GM23338 (cell line): ENCODE data around the gene TMPRSS6. TPM values are rescaled to one million over a fixed set of nuclear protein-coding genes. Genes with fewer than 3 reads are reported as not detected.

Source experiments
- ATAC-seq: fragments of 200-7000 bp; cut with Tn5 transposase; 3 replicates; pipeline ENCODE4 v1.9.1; 2020
- DNase-seq: peaks from one replicate; pipeline ENCODE4 v3.0.0-alpha.2; 2015; ENCODE audit warnings: low spot score
- H2AFZ ChIP-seq: fragments of 200-600 bp; sonication (generic); 2 replicates; pipeline ENCODE4 v1.8.0; 2016; ENCODE audit warnings: antibody characterized with exemption, mild to moderate bottlenecking, moderate library complexity
- H3F3A ChIP-seq: fragments of 200-600 bp; sonication (generic); replicated peaks from 2 replicates; pipeline ENCODE4 v1.8.0; 2017; ENCODE audit warnings: antibody characterized with exemption, mixed run types, low read depth
- H3K27ac ChIP-seq: fragments of 200-600 bp; sonication (generic); 2 replicates; pipeline ENCODE4 v1.6.1; 2016; ENCODE audit warnings: low read depth
- H3K27me3 ChIP-seq: fragments of 200-600 bp; sonication (generic); 2 replicates; pipeline ENCODE4 v1.8.0; 2016; ENCODE audit warnings: mild to moderate bottlenecking, mixed run types, moderate library complexity; ENCODE audit not compliant: insufficient read depth
- H3K36me3 ChIP-seq: fragments of 200-600 bp; sonication (generic); 2 replicates; pipeline ENCODE4 v1.8.0; 2016; ENCODE audit warnings: mild to moderate bottlenecking; ENCODE audit not compliant: insufficient read depth
- H3K4me1 ChIP-seq: fragments of 200-600 bp; sonication (generic); 2 replicates; pipeline ENCODE4 v1.8.0; 2016; ENCODE audit warnings: mild to moderate bottlenecking, moderate library complexity; ENCODE audit not compliant: insufficient read depth
- H3K4me2 ChIP-seq: fragments of 200-600 bp; sonication (generic); 2 replicates; pipeline ENCODE4 v1.7.1; 2017; ENCODE audit warnings: mixed run types
- H3K4me3 ChIP-seq: fragments of 200-600 bp; sonication (generic); 2 replicates; pipeline ENCODE4 v1.6.1; 2016; ENCODE audit warnings: mixed run types
- H3K79me2 ChIP-seq: fragments of 200-600 bp; sonication (generic); replicated peaks from 2 replicates; pipeline ENCODE4 v1.8.0; 2017; ENCODE audit warnings: mild to moderate bottlenecking; ENCODE audit not compliant: insufficient read depth
- H3K9me2 ChIP-seq: fragments of 200-600 bp; sonication (generic); 2 replicates; pipeline ENCODE4 v1.8.0; 2017; ENCODE audit not compliant: insufficient read depth
- H4K20me1 ChIP-seq: fragments of 200-600 bp; sonication (generic); replicated peaks from 2 replicates; pipeline ENCODE4 v1.8.0; 2017; ENCODE audit warnings: mild to moderate bottlenecking; ENCODE audit not compliant: insufficient read depth
- H3K27ac Mint-ChIP-seq: 2 replicates; pipeline ENCODE4 v1.8.0; 2020; ENCODE audit warnings: inconsistent platforms, mild to moderate bottlenecking, moderate library complexity, mixed read lengths
- H3K27me3 Mint-ChIP-seq: 3 replicates; pipeline ENCODE4 v1.8.0; 2022; ENCODE audit warnings: low read depth, mild to moderate bottlenecking, moderate library complexity, mixed read lengths, inconsistent platforms; ENCODE audit not compliant: insufficient read depth, poor library complexity
- H3K36me3 Mint-ChIP-seq: 3 replicates; pipeline ENCODE4 v1.8.0; 2021; ENCODE audit warnings: low read depth, mild to moderate bottlenecking, inconsistent platforms, moderate library complexity, mixed read lengths
- H3K4me1 Mint-ChIP-seq: 3 replicates; pipeline ENCODE4 v1.8.0; 2020; ENCODE audit warnings: mild to moderate bottlenecking, inconsistent platforms, mixed read lengths
- H3K4me3 Mint-ChIP-seq: 3 replicates; pipeline ENCODE4 v1.8.0; 2021; ENCODE audit warnings: moderate library complexity, mild to moderate bottlenecking, inconsistent platforms, mixed read lengths
- H3K9me3 Mint-ChIP-seq: 3 replicates; pipeline ENCODE4 v1.8.0; 2020; ENCODE audit warnings: moderate library complexity, mild to moderate bottlenecking, inconsistent platforms, mixed read lengths
- CREB1 ChIP-seq: fragments of 250-450 bp; sonication (Bioruptor Pico); IDR thresholded peaks from 2 replicates; pipeline ENCODE4 v1.5.0; 2020; ENCODE audit warnings: low read depth, mild to moderate bottlenecking, moderate library complexity
- CTCF ChIP-seq, 2 experiments: fragments of 200-600 bp in 1 of 2; sonication (generic) in 1 of 2; conservative IDR thresholded peaks; 2 replicates each; pipeline versions ENCODE4 v1.5.1 to v1.6.1; 2016 to 2017; ENCODE audit warnings: antibody characterized with exemption in 2 of 2, low read depth in 2 of 2, mild to moderate bottlenecking in 2 of 2, moderate library complexity in 1 of 2
- ETS1 ChIP-seq: IDR thresholded peaks from 2 replicates; pipeline ENCODE4 v1.6.1; 2016; ENCODE audit warnings: antibody characterized with exemption
- EZH2 ChIP-seq: fragments of 200-600 bp; sonication (generic); IDR thresholded peaks from one replicate; pipeline ENCODE4 v1.8.0; 2017; ENCODE audit warnings: antibody characterized with exemption, mild to moderate bottlenecking, low read depth; ENCODE audit not compliant: unreplicated experiment
- EZH2phosphoT487 ChIP-seq: fragments of 200-600 bp; sonication (generic); IDR thresholded peaks from one replicate; pipeline ENCODE4 v1.8.1; 2018; ENCODE audit warnings: antibody characterized with exemption; ENCODE audit not compliant: unreplicated experiment
- JUNB ChIP-seq: IDR thresholded peaks from one replicate; pipeline ENCODE4 v1.6.1; 2016; ENCODE audit warnings: antibody characterized with exemption; ENCODE audit not compliant: unreplicated experiment
- NANOG ChIP-seq: IDR thresholded peaks from 2 replicates; pipeline ENCODE4 v1.6.1; 2016; ENCODE audit warnings: antibody characterized with exemption, borderline replicate concordance
- POLR2AphosphoS5 ChIP-seq: IDR thresholded peaks from 2 replicates; pipeline ENCODE4 v1.6.1; 2016; ENCODE audit warnings: antibody characterized with exemption, low read depth
- REST ChIP-seq: IDR thresholded peaks from one replicate; pipeline ENCODE4 v1.6.1; 2018; ENCODE audit warnings: antibody characterized with exemption; ENCODE audit not compliant: unreplicated experiment
- STAT1 ChIP-seq: IDR thresholded peaks from one replicate; pipeline ENCODE4 v1.6.1; 2016; ENCODE audit warnings: antibody characterized with exemption; ENCODE audit not compliant: unreplicated experiment
- ZNF114 ChIP-seq: fragments of 250-450 bp; sonication (Bioruptor Pico); IDR thresholded peaks from 2 replicates; pipeline ENCODE4 v1.5.0; 2020; ENCODE audit warnings: mild to moderate bottlenecking, moderate library complexity
- ZNF331 ChIP-seq: fragments of 250-450 bp; sonication (Bioruptor Pico); IDR thresholded peaks from 2 replicates; pipeline ENCODE4 v1.5.0; 2020; ENCODE audit warnings: low read depth, mild to moderate bottlenecking, moderate library complexity
- ZNF462 ChIP-seq: fragments of 250-450 bp; sonication (Bioruptor Pico); IDR thresholded peaks from 2 replicates; pipeline ENCODE4 v1.5.0; 2020; ENCODE audit warnings: mild to moderate bottlenecking, moderate library complexity
- polyA plus RNA-seq: library from polyadenylated mRNA; unstranded; fragments of >200 nt; fragmentation: Nextera tagmentation; extraction: Ambion mirVana; gene quantifications from 2 replicates; pipeline ENCODE4 v1.2.1, GENCODE V29; 2016
- total RNA-seq: library from RNA; depleted of rRNA; stranded (reverse); fragments of >200 nt; shearing (Covaris generic); gene quantifications from 2 replicates; pipeline ENCODE4 v1.2.3, GENCODE V29; 2014

TMPRSS6 gene
- total and polyA plus RNA-seq, 2 experiments from 2014 or later, result 0.13 TPM; not detected in 1

GRCh38 chr22:37092997-37093396 is 16.5 kb downstream of the TMPRSS6 start:
- Histone ChIP-seq H3K27me3 (no peaks in the 10 kb centered on the region), H3K4me1 (no peaks in the 10 kb centered on the region; the same call in 1 of the 2 replicates), H3K36me3 (no peaks in the 10 kb centered on the region), H3K27ac (no peak overlapping the region), H3K4me3 (no peak overlapping the region), H4K20me1 (no peaks in the 10 kb centered on the region), H3F3A (no peaks in the 10 kb centered on the region), H2AFZ (no peak overlapping the region), H3K79me2 (no peaks in the 10 kb centered on the region), H3K4me2 (no peak overlapping the region), H3K9me2 (no peaks in the 10 kb centered on the region)
- no peak overlapping the region for H3K4me3 Mint-ChIP-seq
- H3K4me1 Mint-ChIP-seq, result peaks cover 11% of the 10 kb centered on the region
- no peak overlapping the region for H3K27ac Mint-ChIP-seq
- no peak for DNase-seq
- H3K27me3 Mint-ChIP-seq, result peaks cover 15% of the 10 kb centered on the region
- ATAC-seq, result no peak
- TF ChIP-seq POLR2AphosphoS5 (no peak), ZNF462 (no peak), ZNF114 (no peak), CTCF (conservative IDR thresholded peaks at IDR 0.05; ENCODE audit: low read depth in 2 of 2) (no peak), CREB1 (CRISPR knock-in tag) (no peak), EZH2 (no peak), NANOG (no peak), REST (no peak), ZNF331 (CRISPR knock-in tag) (no peak), STAT1 (no peak), EZH2phosphoT487 (no peak), ETS1 (no peak), JUNB (no peak)
- H3K9me3 Mint-ChIP-seq, result no peaks in the 10 kb centered on the region; the same call in 2 of the 3 replicates
- no peaks in the 10 kb centered on the region for H3K36me3 Mint-ChIP-seq
